Loucy (cell line): ENCODE data around the gene CRELD2.

ENCODE experiments used
- H2AFZ ChIP-seq: fragments of 200-600 bp; sonication (generic); 2 replicates; pipeline ENCODE4 v1.6.0; 2016; ENCODE audit warnings: antibody characterized with exemption, mild to moderate bottlenecking, low read length, moderate library complexity
- H3F3A ChIP-seq: fragments of 200-600 bp; 2 replicates; pipeline ENCODE4 v1.6.0; 2016; ENCODE audit warnings: antibody characterized with exemption, low read depth, mild to moderate bottlenecking
- H3K27me3 ChIP-seq: fragments of 200-600 bp; sonication (generic); 2 replicates; pipeline ENCODE4 v1.6.1; 2014; ENCODE audit warnings: low read length, mild to moderate bottlenecking; ENCODE audit not compliant: insufficient read depth, poor library complexity, severe bottlenecking
- H3K36me3 ChIP-seq: fragments of 200-600 bp; sonication (generic); 2 replicates; pipeline ENCODE4 v1.6.1; 2016; ENCODE audit warnings: low read length; ENCODE audit not compliant: insufficient read depth
- H3K4me1 ChIP-seq: fragments of 200-600 bp; sonication (generic); 2 replicates; pipeline ENCODE4 v1.5.1; 2014; ENCODE audit warnings: low read length, mild to moderate bottlenecking; ENCODE audit not compliant: insufficient read depth, poor library complexity, severe bottlenecking
- H3K4me2 ChIP-seq: fragments of 200-600 bp; sonication (generic); 2 replicates; pipeline ENCODE4 v1.6.0; 2014; ENCODE audit warnings: antibody characterized with exemption, low read length, low read depth, mild to moderate bottlenecking; ENCODE audit not compliant: poor library complexity, severe bottlenecking
- H3K4me3 ChIP-seq: fragments of 200-600 bp; sonication (generic); 2 replicates; pipeline ENCODE4 v1.5.1; 2014; ENCODE audit warnings: low read length, mild to moderate bottlenecking, mixed read lengths; ENCODE audit not compliant: poor library complexity, severe bottlenecking
- H3K79me2 ChIP-seq: fragments of 200-600 bp; sonication (generic); 2 replicates; pipeline ENCODE4 v1.6.1; 2014; ENCODE audit warnings: low read length; ENCODE audit not compliant: insufficient read depth
- H3K9ac ChIP-seq: fragments of 200-600 bp; sonication (generic); 2 replicates; pipeline ENCODE4 v1.6.0; 2014; ENCODE audit warnings: mild to moderate bottlenecking, low read depth, low read length, moderate library complexity; ENCODE audit not compliant: poor library complexity, severe bottlenecking
- H3K9me2 ChIP-seq: fragments of 200-600 bp; sonication (generic); replicated peaks from 2 replicates; pipeline ENCODE4 v1.6.1; 2016; ENCODE audit warnings: low read depth, low read length, mixed read lengths
- H3K9me3 ChIP-seq: fragments of 200-600 bp; sonication (generic); 2 replicates; pipeline ENCODE4 v1.6.1; 2014; ENCODE audit warnings: mild to moderate bottlenecking, antibody characterized with exemption, low read length, low read depth; ENCODE audit not compliant: insufficient read depth
- H4K20me1 ChIP-seq: fragments of 200-600 bp; sonication (generic); 2 replicates; pipeline ENCODE4 v1.6.0; 2014; ENCODE audit warnings: antibody characterized with exemption, low read length, mild to moderate bottlenecking; ENCODE audit not compliant: insufficient read depth, poor library complexity, severe bottlenecking
- EZH2phosphoT487 ChIP-seq: fragments of 200-600 bp; IDR thresholded peaks from 2 replicates; pipeline ENCODE4 v1.6.1; 2018; ENCODE audit warnings: antibody characterized with exemption, mild to moderate bottlenecking, moderate library complexity, borderline replicate concordance
- TF ChIP-seq, protein P1 (sequence below): fragments of 200-600 bp; sonication (generic); conservative IDR thresholded peaks from 2 replicates; pipeline ENCODE4 v1.5.1; 2014; ENCODE audit warnings: mild to moderate bottlenecking, antibody characterized with exemption, low read length

Gene CRELD2

GRCh38 chr22:49975543-49976389 is 57.3 kb downstream of the CRELD2 start:
- Histone ChIP-seq H4K20me1 (no peaks in the 10 kb centered on the region), H3K9ac (no peak overlapping the region), H3K36me3 (no peaks in the 10 kb centered on the region), H3K4me1 (peaks cover 13% of the 10 kb centered on the region), H2AFZ (no peak overlapping the region), H3K9me2 (no peaks in the 10 kb centered on the region), H3K79me2 (no peaks in the 10 kb centered on the region), H3K4me3 (no peak overlapping the region), H3F3A (peaks cover 9% of the 10 kb centered on the region), H3K9me3 (0 out of 2 replicates have a peak, but pooled peaks cover 3% of the 10 kb centered on the region), H3K4me2 (no peak overlapping the region), H3K27me3 (no peaks in the 10 kb centered on the region)
- TF ChIP-seq, protein P1, sequence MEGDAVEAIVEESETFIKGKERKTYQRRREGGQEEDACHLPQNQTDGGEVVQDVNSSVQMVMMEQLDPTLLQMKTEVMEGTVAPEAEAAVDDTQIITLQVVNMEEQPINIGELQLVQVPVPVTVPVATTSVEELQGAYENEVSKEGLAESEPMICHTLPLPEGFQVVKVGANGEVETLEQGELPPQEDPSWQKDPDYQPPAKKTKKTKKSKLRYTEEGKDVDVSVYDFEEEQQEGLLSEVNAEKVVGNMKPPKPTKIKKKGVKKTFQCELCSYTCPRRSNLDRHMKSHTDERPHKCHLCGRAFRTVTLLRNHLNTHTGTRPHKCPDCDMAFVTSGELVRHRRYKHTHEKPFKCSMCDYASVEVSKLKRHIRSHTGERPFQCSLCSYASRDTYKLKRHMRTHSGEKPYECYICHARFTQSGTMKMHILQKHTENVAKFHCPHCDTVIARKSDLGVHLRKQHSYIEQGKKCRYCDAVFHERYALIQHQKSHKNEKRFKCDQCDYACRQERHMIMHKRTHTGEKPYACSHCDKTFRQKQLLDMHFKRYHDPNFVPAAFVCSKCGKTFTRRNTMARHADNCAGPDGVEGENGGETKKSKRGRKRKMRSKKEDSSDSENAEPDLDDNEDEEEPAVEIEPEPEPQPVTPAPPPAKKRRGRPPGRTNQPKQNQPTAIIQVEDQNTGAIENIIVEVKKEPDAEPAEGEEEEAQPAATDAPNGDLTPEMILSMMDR: no peak
- TF ChIP-seq EZH2phosphoT487: no peak

GRCh38 chr22:49976439-49977175 is 58.2 kb downstream of the CRELD2 start:
- H3K79me2 ChIP-seq: no peaks in the 10 kb centered on the region
- H3K4me3 ChIP-seq: no peak overlapping the region
- no peak overlapping the region for H3K4me2 ChIP-seq
- H4K20me1 ChIP-seq: no peaks in the 10 kb centered on the region
- H3K36me3 ChIP-seq: no peaks in the 10 kb centered on the region
- H3F3A ChIP-seq: peaks cover 9% of the 10 kb centered on the region
- no peaks in the 10 kb centered on the region for H3K27me3 ChIP-seq
- no peak overlapping the region for H3K9ac ChIP-seq
- TF ChIP-seq, protein P1: no peak
- no peak for TF ChIP-seq EZH2phosphoT487
- H2AFZ ChIP-seq: no peak overlapping the region
- no peaks in the 10 kb centered on the region for H3K9me2 ChIP-seq
- 0 out of 2 replicates have a peak, but pooled peaks cover 3% of the 10 kb centered on the region for H3K9me3 ChIP-seq
- H3K4me1 ChIP-seq: peaks cover 6% of the 10 kb centered on the region
